Hematopoietic multipotent progenitor cell treated with erythropoietin and hydrocortisone succinate and interleukin-3 and kit ligand, for 8 days (in vitro differentiated cells): Measurements from ENCODE around the gene CDH22.

Experiments used
- DNase-seq: peaks from one replicate; pipeline ENCODE4 v3.0.0-alpha.2; 2015

CDH22 gene

DNA sequence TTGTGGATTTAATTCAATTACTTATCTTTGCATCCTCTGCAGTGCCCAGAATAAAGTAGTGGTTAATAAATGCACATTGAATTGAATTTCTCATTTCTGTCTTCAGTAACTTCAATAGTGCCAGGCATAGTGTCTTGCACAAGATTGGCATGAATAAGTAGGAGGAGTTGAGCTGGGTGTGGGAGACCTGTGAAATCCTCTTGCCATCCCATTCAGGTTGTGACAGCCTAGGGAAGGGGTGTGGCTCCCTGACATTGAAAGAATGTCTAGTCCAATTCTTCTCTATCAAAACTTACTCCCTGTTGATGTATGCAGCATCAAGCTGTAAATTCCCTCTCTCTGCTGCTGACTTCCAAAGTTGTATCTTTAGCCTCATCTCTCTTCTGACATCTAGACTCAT, 73.2 kb downstream of the CDH22 start:
- no peak for DNase-seq

GRCh38 chr20:46233701-46234100, 74.6 kb downstream of the CDH22 start:
- no peak for DNase-seq

GRCh38 chr20:46232539-46232938, 75.8 kb downstream of the CDH22 start:
- DNase-seq, result no peak

- DNase-seq, result peak; percentile 16
Measured at GRCh38 chr20:46230801-46231282, 77.5 kb downstream of the CDH22 start.

- no peak for DNase-seq
Measured at GRCh38 chr20:46230106-46230491, 78.2 kb downstream of the CDH22 start.

DNA sequence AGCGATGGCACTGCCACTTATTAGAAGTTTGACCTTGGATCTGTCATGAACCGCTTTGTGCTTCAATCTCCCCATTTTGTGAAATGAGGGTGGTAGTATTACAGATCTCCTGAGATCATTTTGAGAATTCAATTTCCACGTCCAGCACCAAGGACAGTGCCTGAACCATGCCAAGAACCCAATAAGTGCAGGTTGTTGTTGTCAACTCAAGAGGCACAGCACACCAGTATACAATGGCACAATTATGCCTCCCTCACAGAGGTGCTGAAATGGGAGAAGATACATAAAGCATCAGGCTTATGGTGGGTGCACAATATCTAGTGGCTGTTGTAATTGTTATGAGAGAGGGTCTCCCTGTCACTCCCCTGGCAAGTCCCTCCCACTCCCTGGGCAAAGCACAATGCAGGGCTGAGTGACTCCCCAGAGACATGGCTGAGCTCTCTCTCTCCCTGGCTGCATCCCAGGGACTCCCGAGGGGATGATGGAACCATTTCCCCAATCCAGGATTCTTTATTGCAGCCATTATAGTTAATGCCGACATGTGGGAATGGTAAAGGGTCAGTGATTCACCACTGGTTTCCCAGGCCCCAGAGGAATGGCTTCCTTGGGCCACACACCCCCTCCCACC, 78.7 kb downstream of the CDH22 start:
- DNase-seq, result no peak

DNA sequence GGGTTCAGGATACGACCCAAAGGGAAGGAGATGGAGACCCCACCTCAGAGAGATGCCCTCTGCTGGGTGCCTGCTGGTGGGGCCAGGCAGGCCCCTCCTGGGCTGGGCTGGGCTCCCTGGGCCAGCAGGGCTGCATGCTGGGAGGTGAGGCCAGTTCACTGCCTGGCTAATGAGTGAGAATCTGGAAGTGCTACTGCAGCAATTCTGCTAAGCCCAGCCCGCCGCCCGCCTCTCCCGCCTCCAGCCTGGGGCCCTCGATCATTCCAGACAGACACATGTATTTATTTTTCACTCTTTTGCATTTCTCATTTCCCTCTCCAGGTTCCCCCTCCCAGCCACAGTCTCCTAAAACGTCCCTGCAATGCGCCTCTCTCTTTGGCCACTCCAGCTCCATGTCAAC, 79.6 kb downstream of the CDH22 start:
- no peak for DNase-seq

DNA sequence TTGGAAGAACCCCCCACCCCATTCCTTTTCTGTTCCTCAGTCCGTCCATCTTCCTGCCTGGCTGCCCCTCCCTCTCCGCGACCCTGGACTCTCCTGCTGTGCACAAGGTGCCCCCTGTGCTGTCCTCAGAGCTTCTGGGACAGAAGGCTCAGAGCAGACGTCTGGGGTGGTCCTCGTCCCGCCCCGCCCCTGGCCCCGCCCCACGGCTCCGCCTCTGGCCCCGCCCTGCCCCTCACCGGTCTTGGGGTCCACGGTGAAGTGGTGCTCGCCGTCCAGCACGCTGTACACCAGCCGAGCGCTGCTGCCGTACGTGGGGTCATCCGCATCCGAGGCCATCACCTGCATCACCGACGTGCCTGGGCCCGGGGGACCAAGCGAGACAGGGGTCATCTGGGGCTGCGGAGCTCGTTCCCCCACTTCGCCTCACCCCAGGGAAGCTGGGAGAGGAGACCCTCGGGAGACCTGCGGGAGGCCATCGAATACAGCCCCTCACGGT, 81.0 kb downstream of the CDH22 start:
- DNase-seq, result no peak

GRCh38 chr20:46226602-46227001, 81.7 kb downstream of the CDH22 start:
- no peak for DNase-seq

GRCh38 chr20:46222521-46223007, 85.7 kb downstream of the CDH22 start:
- DNase-seq, result no peak

DNA sequence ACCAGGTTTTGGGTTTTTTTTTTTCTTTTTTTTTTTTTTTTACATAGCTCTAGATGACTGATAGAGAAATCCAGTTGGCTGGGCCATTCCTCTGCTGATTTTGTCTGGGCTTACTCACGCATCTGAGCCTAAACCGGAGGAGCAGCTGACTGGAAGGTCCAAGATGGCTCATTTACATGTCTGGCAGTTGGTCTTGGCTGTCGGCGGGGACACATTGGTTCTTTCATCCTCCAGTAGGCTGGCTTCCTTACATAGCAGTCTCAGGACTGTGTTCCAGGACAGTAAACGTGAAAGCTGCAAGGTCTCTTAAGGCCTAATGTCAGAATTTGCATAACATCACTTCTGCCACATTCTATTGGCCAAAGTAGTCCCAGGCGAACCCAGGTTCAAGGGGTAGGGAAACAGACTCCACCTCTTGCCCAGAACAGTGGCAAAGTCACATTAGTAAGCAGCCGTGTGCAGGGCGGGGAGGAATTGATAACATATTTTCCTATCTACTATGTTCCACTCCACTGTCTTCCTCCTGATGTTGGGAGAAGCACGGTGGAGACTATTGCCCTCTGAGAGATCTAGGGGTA, 87.0 kb downstream of the CDH22 start:
- DNase-seq, result peak; percentile 45

DNA sequence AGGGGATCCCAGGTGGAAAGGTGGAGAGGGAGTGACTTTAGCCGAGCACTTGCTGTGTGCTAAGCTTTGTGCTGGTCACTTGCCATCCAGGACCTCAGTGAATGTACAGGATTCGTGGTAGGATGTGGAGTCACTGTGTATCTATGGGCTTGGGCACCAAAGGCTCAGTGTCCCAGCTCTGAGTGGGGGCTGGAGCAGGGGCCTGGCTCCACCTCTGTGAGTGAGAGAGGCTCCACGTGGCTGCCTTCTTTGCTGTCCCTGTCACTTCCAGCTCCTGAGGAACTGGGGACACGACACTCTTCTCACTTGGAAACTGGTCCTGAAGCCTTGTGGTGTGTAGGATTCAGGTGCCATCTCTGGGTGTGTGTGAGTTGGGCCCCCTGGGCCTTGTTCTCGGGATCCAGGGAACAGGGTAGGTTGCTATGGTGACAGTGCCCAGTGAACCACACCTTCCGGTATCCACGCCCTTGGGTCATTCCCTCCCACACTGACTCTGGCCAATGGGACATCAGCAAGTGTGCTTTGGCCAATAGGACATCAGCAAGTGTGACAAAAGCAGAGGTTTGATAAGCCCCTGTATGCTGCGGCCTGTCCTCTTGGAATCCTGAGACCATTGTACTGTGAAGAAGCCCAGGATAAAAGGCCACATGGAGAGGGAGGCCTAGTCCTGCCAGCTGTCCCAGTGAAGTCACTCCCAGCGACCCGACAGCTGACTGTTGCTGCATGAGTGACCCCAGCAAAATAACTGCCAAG, 87.7 kb downstream of the CDH22 start:
- no peak for DNase-seq

- no peak for DNase-seq
Measured at GRCh38 chr20:46219920-46220319, 88.4 kb downstream of the CDH22 start.

GRCh38 chr20:46219190-46219589, 89.1 kb downstream of the CDH22 start:
- DNase-seq, result no peak

DNA sequence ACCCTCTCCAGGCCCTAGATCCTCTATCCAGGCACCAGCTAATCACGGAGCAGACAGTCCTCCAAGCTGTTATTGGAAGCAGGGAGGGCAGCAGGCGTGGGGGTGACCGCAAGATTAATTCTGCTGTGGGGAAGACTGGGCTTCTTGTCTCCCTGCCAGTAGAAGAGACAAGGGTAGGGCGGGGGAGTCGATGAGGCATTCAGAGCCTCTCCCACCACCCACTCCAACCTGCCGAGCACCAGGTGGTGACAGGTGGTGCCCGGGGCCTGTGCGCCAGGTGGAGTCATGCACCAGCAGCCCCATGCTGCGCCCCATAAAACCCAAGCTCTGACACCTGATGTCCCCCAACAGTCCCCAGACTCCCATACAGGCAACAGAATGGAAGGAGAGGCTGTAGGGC, 89.6 kb downstream of the CDH22 start:
- DNase-seq, result no peak

GRCh38 chr20:46217583-46217982, 90.7 kb downstream of the CDH22 start:
- DNase-seq, result no peak

GRCh38 chr20:46216770-46217464, 91.4 kb downstream of the CDH22 start:
- DNase-seq, result no peak

DNA sequence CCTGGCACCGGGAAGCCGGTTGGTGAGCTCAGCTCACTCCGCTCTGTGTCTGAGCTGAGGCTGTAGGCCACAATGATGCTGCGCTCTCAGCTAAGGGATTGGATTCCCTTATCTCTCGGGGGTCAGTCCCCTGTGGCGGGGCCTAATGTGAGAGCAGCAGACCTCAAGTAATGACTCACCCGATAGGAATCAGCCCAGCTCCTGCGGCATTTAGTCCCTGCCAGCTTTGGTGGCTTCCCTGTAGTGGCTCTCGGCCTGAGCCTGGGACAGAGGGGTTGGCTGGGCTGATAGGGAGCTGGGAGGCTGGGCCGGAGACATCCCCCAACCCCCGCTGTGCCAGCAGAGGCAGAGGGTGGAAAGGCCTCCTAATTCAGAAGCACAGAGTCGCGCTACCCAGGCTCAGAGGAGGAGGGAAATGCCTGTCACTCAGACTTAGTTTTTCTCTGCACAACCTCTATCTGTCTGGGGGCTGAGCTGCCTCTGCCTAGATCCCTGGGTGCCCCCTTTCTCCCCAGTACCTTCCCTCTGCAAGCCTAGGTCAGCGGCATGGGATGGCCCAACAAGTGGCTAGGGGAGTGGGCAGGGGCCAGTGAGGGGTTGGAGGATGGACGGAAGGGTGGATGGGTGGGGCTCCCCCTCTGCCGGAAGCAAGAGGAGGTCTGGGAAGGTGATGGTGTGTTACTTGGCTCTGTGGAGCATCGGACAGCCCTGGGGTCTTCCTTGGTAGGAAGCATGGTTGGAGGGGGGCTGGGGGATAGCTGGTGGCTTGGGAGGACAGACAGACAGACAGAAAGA, 92.2 kb downstream of the CDH22 start:
- DNase-seq, result peak; percentile 99

GRCh38 chr20:46214824-46215488, 93.3 kb downstream of the CDH22 start:
- no peak for DNase-seq

GRCh38 chr20:46213946-46214823, 94.1 kb downstream of the CDH22 start:
- DNase-seq, result no peak

DNA sequence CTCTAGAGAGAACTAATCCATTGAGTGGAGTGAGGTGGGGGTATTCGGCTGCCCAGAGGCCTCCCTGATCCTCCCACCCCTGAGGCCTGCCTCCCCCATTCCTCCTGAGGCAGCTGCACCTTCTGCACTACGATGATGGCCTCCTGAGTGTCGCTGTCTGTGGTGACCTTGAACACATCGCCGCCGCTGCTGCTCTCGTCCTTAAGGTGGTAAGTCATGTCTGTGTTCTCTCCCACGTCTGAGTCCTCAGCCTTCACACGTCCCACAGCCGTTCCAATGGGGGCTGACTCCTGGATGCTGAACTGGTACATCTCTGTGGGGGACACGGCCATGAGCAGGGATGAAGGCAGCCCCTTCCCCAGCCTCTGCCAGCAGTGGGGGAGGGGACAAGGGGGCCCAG, 95.4 kb downstream of the CDH22 start:
- DNase-seq, result no peak
